ENCODE results near the gene RBM17.
A peak's percentile ranks its signal among the peaks of the same experiment; 100 is the strongest.

RBM17 gene

GRCh38 chr10:6114805-6115341, 26.0 kb downstream of the RBM17 start:
- no peak for TF ChIP-seq CTCF (IDR thresholded peaks at IDR 0.05; ENCODE audit: poor library complexity, severe bottlenecking)
- ATAC-seq (ENCODE audit: low read depth), result no peak; the same call in 2 of the 3 replicates
- H3K27ac ChIP-seq (ENCODE audit: poor library complexity, severe bottlenecking), result peak overlapping the region; percentile 20
- peaks cover 65% of the 10 kb centered on the region for H3K36me3 ChIP-seq (ENCODE audit: low read depth)
- no peaks in the 10 kb centered on the region for H3K9me3 ChIP-seq (ENCODE audit: severe bottlenecking)
- H3K4me1 ChIP-seq (ENCODE audit: insufficient read depth, poor library complexity, severe bottlenecking), result peaks cover 11% of the 10 kb centered on the region
- DNase-seq (ENCODE audit: low spot score), result no peak
- H3K27me3 ChIP-seq (ENCODE audit: insufficient read depth, poor library complexity, severe bottlenecking), result no peaks in the 10 kb centered on the region
- H3K4me3 ChIP-seq (ENCODE audit: severe bottlenecking), result no peak overlapping the region

GRCh38 chr10:6115411-6115810, 26.6 kb downstream of the RBM17 start:
- Histone ChIP-seq H3K36me3 (ENCODE audit: low read depth) (peaks cover 59% of the 10 kb centered on the region), H3K4me1 (ENCODE audit: insufficient read depth, poor library complexity, severe bottlenecking) (peaks cover 16% of the 10 kb centered on the region), H3K9me3 (ENCODE audit: severe bottlenecking) (no peaks in the 10 kb centered on the region), H3K4me3 (ENCODE audit: severe bottlenecking) (no peak overlapping the region), H3K27me3 (ENCODE audit: insufficient read depth, poor library complexity, severe bottlenecking) (no peaks in the 10 kb centered on the region), H3K27ac (ENCODE audit: poor library complexity, severe bottlenecking) (peak overlapping the region; percentile 20)
- no peak for TF ChIP-seq CTCF (IDR thresholded peaks at IDR 0.05; ENCODE audit: poor library complexity, severe bottlenecking)
- DNase-seq (ENCODE audit: low spot score) (no peak), ATAC-seq (ENCODE audit: low read depth) (no peak)

- Histone ChIP-seq H3K9me3 (ENCODE audit: severe bottlenecking) (no peaks in the 10 kb centered on the region), H3K4me3 (ENCODE audit: severe bottlenecking) (no peak overlapping the region), H3K27me3 (ENCODE audit: insufficient read depth, poor library complexity, severe bottlenecking) (no peaks in the 10 kb centered on the region), H3K27ac (ENCODE audit: poor library complexity, severe bottlenecking) (peak overlapping the region; percentile 20), H3K4me1 (ENCODE audit: insufficient read depth, poor library complexity, severe bottlenecking) (peaks cover 16% of the 10 kb centered on the region), H3K36me3 (ENCODE audit: low read depth) (peaks cover 55% of the 10 kb centered on the region)
- no peak for TF ChIP-seq CTCF (IDR thresholded peaks at IDR 0.05; ENCODE audit: poor library complexity, severe bottlenecking)
- no peak for DNase-seq (ENCODE audit: low spot score)
- no peak for ATAC-seq (ENCODE audit: low read depth)
Observed at GRCh38 chr10:6115824-6116350, 27.1 kb downstream of the RBM17 start.

- TF ChIP-seq CTCF (IDR thresholded peaks at IDR 0.05; ENCODE audit: poor library complexity, severe bottlenecking), result no peak
- H3K36me3 ChIP-seq (ENCODE audit: low read depth), result peaks cover 45% of the 10 kb centered on the region
- no peak overlapping the region for H3K27ac ChIP-seq (ENCODE audit: poor library complexity, severe bottlenecking)
- H3K27me3 ChIP-seq (ENCODE audit: insufficient read depth, poor library complexity, severe bottlenecking), result no peaks in the 10 kb centered on the region
- peaks cover 16% of the 10 kb centered on the region for H3K4me1 ChIP-seq (ENCODE audit: insufficient read depth, poor library complexity, severe bottlenecking)
- no peaks in the 10 kb centered on the region for H3K9me3 ChIP-seq (ENCODE audit: severe bottlenecking)
- ATAC-seq (ENCODE audit: low read depth) (no peak), DNase-seq (ENCODE audit: low spot score) (no peak)
- H3K4me3 ChIP-seq (ENCODE audit: severe bottlenecking), result no peak overlapping the region
Observed at GRCh38 chr10:6116806-6117205, 28.0 kb downstream of the RBM17 start.

- Histone ChIP-seq H3K36me3 (ENCODE audit: low read depth) (peaks cover 36% of the 10 kb centered on the region), H3K27ac (ENCODE audit: poor library complexity, severe bottlenecking) (no peak overlapping the region), H3K27me3 (ENCODE audit: insufficient read depth, poor library complexity, severe bottlenecking) (no peaks in the 10 kb centered on the region), H3K9me3 (ENCODE audit: severe bottlenecking) (no peaks in the 10 kb centered on the region), H3K4me3 (ENCODE audit: severe bottlenecking) (no peak overlapping the region), H3K4me1 (ENCODE audit: insufficient read depth, poor library complexity, severe bottlenecking) (peaks cover 16% of the 10 kb centered on the region)
- ATAC-seq (ENCODE audit: low read depth) (no peak), DNase-seq (ENCODE audit: low spot score) (no peak)
- TF ChIP-seq CTCF (IDR thresholded peaks at IDR 0.05; ENCODE audit: poor library complexity, severe bottlenecking), result no peak
Observed at GRCh38 chr10:6117711-6118110, 28.9 kb downstream of the RBM17 start.

Data from RWPE2 (cell line).